GM19468 (cell line): ENCODE results near the gene SRGAP1.
"Not testable (repeated sequence)": the region's sequence is repeated elsewhere in the genome, so short reads cannot be mapped to it uniquely, and the experiment has no call there.

Experiments used
- ATAC-seq: cut with Tn5 transposase; IDR thresholded peaks from one replicate; pipeline ENCODE4 v1.9.1; 2021; ENCODE audit warnings: mild to moderate bottlenecking, moderate library complexity, moderate number of reproducible peaks; ENCODE audit not compliant: unreplicated experiment; ENCODE audit errors: extremely low read depth

SRGAP1 gene

GRCh38 chr12:63836046-63836445 lies 8.5 kb upstream of the SRGAP1 start:
- ATAC-seq = no peak

- ATAC-seq = no peak
Observed at GRCh38 chr12:63836936-63837335, 7.6 kb upstream of the SRGAP1 start.

- no peak for ATAC-seq
Observed at GRCh38 chr12:63838411-63838810, 6.1 kb upstream of the SRGAP1 start.

DNA sequence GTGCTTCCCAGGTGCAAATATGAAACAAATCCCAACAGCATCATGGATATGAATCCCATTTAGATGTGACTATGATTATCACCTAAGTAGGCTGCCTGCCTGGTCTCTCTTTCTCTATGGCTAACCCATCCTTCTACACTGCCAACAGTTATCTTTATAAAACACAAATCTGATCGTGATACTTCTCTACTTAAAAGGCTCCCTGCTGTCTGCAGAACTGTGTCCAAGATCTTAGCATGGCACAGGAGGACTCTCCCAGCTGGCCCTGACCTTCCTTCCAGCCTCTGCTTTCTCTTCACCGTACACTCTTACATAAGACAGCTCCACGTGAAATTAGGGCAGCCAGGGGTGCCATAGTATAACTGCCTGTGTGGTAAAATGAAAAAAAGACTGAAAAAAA lies 3.5 kb upstream of the SRGAP1 start:
- no peak for ATAC-seq

DNA sequence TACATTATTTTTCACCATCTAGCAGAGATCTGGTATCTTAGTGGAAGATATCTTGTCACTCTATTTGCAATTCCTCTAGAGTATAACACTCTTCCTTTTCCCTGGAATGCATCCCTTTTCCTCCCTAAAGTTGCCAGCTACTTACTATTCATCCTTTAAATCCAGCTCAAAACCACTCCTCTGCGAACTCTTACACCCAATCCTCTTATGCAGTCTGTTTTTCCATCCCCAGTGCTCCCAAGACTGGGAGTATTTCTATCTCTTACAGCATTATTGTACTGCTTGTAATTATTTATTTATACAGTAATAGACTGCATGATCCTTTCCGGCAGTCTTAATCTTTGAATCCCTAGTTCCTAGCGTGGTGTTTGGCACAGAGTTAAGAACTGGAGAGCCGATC lies 2.9 kb upstream of the SRGAP1 start:
- no peak for ATAC-seq

DNA sequence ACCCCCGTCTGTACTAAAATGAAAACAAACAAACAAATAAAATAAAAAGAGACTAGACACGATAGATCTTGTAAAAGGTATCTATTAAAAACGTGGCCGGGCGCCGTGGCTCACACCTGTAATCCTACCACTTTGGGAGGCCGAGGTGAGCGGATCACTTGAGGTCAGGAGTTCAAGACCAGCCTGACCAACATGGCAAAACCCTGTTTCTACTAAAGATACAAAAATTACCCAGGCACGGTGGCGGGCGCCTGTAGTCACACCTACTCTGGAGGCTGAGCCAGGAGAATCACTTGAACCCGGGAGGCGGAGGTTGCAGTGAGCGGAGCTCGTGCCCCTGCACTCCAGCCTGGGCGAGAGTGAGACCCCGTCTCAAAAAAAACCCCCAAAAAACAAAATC lies 1.8 kb upstream of the SRGAP1 start:
- not testable (repeated sequence) for ATAC-seq

DNA sequence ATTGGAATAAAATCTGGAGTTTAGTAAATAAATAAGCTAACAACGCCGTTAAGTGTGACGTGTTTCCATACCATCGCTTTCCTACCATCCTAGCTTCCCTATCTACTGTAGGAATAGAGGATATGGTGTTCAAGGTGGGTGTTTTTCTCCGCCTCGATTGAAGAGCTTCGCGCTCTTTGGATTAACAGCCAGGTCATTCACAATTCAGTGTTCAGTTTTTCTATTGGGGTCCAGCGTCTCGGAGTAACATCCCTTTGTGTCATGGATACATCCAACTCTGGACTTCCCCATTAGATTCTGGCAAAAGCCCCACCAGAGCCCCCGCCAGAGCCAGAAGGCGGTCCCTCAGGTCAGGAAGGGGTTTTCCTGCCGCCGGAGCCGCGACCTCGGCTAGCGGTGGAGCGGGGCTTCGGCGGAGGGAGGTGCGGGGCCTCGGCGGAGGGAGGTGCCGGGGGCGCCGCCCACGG lies 1.2 kb upstream of the SRGAP1 start:
- no peak for ATAC-seq

- ATAC-seq = peak; percentile 94
Observed at GRCh38 chr12:63843721-63844390, 644 bp upstream of the SRGAP1 start.

- no peak for ATAC-seq
Observed at GRCh38 chr12:63845726-63846125, 1.2 kb downstream of the SRGAP1 start.

GRCh38 chr12:63846238-63846967 lies 1.9 kb downstream of the SRGAP1 start:
- ATAC-seq = no peak

- no peak for ATAC-seq
Observed at GRCh38 chr12:63848450-63848849, 4.0 kb downstream of the SRGAP1 start.

DNA sequence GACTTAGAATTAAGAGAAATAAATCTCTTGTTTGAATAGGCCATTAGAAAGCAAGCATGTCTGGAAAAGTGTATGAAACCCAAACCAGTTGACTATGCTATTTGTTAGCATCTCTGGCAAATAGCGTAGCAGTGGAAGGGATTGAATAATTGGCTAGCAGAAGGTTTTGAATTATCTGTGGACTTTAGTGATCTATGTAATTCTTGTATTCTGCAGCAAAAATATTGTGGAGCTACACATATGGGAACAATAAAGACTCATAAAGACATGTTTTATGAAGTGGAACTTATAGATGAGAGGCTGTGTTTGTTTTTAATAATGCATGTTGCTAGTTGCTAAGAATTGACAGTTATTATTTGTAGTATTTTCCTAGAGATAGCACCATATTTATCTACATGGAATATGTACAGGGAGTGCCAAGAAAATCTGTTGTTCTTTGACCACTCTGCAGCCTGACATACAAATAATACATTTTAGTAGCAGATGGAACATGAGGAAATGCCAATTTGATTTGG lies 4.7 kb downstream of the SRGAP1 start:
- no peak for ATAC-seq

DNA sequence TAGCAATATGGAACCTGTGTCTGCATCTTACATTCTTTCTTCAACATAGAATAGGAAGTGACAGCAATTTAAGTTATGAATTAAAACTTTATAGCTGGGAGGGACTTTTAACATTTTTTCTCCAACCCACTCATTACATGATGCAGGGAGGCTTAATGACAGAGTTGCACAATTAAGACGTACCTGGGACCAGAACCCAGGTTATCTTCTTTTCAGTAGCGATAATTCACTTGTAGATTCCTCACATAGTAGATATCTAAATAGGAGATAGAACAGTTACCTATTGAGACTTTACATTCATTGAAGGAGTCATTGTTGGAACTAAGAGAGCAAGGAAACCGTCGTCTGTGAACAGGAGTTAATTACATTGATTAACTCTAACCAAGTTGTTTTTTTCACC lies 5.1 kb downstream of the SRGAP1 start:
- ATAC-seq = no peak

DNA sequence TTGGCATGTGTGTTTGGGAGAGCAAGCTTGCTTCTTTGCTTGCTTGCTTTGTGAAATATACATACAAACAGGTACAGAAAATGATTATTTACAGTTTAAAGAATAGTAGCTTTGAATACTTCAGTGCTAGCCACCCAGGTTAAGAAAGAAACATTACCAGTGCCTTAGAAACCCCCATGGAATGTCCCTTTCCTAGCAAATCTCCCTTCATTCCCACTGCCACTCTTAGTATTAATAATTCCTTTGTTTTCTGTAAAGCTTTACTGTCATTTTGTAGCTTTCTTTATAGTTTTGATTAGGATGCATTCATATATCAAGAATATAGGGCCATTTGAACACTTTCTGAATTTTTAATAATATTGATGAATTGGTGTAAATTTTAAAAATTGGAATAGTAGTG lies 9.5 kb downstream of the SRGAP1 start:
- ATAC-seq = no peak

DNA sequence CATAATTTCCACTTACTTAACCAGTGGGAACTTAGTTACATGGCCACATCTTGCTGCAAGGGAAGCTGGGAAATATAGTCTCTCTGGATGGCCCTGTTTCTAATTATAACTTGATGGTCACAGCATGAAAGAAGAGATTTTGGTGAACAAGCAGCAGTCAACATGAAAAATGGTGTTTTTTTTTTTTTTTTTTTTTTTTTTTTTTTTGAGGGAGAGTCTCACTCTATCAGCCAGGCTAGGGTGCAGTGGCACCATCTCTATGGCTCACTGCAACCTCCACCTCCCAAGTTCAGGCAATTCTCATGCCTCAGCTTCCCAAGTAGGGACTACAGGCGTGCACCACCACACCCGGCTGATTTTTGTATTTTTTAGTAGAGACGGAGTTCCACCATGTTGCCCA lies 10.8 kb downstream of the SRGAP1 start:
- no peak for ATAC-seq

- no peak for ATAC-seq
Observed at GRCh38 chr12:63857771-63858670, 13.5 kb downstream of the SRGAP1 start.

DNA sequence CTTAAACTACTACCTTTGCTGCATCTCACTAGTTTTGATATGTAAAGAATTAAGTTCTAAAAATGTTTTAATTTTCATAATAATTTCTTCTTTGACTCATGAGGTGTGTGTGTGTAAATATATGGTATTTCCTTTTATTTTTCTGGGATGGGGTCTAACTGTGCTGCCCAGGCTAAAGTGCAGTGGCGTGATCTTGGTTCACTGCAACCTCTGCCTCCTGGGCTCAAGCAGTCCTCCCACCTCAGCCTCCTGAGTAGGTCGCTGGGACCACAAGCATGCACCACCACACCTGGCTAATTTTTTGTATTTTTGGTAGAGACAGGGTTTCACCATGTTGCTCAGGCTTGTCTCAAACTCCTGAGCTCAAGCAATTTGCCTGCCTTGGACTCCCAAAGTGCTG lies 15.4 kb downstream of the SRGAP1 start:
- ATAC-seq = not testable (repeated sequence)

GRCh38 chr12:63862187-63862968 lies 17.9 kb downstream of the SRGAP1 start:
- ATAC-seq = no peak

DNA sequence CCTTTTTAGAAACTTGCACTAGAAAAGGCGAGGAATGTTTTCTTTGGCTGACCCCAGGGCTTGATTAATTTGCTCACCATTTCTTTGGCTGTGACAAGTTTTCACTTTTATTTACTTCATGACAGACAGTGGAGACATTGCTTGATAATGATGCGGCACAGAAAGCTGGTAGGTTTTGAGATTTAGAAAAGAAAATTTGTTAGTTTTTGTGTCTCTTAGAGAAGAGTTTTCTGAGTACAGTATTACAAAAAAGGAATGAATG lies 18.4 kb downstream of the SRGAP1 start:
- no peak for ATAC-seq
